Body of pancreas (tissue), 4 donors: ENCODE data around the gene KDM4B.

ENCODE experiments used
- POLR2A ChIP-seq, 3 donors: fragments of 450-650 bp; IDR thresholded peaks; one replicate each; pipeline ENCODE4 v1.6.1; 2016; ENCODE audit warnings: antibody characterized with exemption in 3 of 3, mild to moderate bottlenecking in 2 of 3
- TF ChIP-seq, protein P1 (sequence below), 7 experiments: fragments of 450-650 bp in 4 of 7; fragments of 200-600 bp in 3 of 7; sonication (generic) in 3 of 7; IDR thresholded peaks; one replicate each; pipeline ENCODE4 v1.5.1; 2016 to 2019; ENCODE audit warnings: antibody characterized with exemption in 7 of 7

DNA sequence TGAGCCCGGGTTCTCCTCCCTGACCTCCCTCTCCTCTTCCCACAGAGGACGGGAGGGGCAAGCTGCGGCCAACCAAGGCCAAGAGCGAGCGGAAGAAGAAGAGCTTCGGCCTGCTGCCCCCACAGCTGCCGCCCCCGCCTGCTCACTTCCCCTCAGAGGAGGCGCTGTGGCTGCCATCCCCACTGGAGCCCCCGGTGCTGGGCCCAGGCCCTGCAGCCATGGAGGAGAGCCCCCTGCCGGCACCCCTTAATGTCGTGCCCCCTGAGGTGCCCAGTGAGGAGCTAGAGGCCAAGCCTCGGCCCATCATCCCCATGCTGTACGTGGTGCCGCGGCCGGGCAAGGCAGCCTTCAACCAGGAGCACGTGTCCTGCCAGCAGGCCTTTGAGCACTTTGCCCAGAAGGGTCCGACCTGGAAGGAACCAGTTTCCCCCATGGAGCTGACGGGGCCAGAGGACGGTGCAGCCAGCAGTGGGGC is 162.2 kb downstream of the KDM4B start:
- TF ChIP-seq, protein P1, sequence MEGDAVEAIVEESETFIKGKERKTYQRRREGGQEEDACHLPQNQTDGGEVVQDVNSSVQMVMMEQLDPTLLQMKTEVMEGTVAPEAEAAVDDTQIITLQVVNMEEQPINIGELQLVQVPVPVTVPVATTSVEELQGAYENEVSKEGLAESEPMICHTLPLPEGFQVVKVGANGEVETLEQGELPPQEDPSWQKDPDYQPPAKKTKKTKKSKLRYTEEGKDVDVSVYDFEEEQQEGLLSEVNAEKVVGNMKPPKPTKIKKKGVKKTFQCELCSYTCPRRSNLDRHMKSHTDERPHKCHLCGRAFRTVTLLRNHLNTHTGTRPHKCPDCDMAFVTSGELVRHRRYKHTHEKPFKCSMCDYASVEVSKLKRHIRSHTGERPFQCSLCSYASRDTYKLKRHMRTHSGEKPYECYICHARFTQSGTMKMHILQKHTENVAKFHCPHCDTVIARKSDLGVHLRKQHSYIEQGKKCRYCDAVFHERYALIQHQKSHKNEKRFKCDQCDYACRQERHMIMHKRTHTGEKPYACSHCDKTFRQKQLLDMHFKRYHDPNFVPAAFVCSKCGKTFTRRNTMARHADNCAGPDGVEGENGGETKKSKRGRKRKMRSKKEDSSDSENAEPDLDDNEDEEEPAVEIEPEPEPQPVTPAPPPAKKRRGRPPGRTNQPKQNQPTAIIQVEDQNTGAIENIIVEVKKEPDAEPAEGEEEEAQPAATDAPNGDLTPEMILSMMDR (IDR thresholded peaks at IDR 0.05) = no peak
- no peak for TF ChIP-seq POLR2A (IDR thresholded peaks at IDR 0.05)
